K562 (cell line): ENCODE results near the gene MARVELD1. TPM values are rescaled to one million over a fixed set of nuclear protein-coding genes. Genes with fewer than 3 reads are reported as not detected.

Experiments
- HDAC6 ChIP-seq: IDR thresholded peaks from 2 replicates; pipeline ENCODE4 v1.6.1; 2012; ENCODE audit warnings: low read depth, mild to moderate bottlenecking, control low read depth, inconsistent platforms, low read length, moderate library complexity
- HNRNPUL1 ChIP-seq: fragments of 200-400 bp; formaldehyde crosslinking; IDR thresholded peaks from 2 replicates; pipeline ENCODE4 v1.6.1; 2017; ENCODE audit warnings: low read length
- KLF16 ChIP-seq: IDR thresholded peaks from 2 replicates; pipeline ENCODE4 v1.6.1; 2016; ENCODE audit warnings: antibody characterized with exemption
- NEUROD1 ChIP-seq: fragments of 150-350 bp; IDR thresholded peaks from 2 replicates; pipeline ENCODE4 v1.6.1; 2014; ENCODE audit warnings: borderline replicate concordance, low read length, low read depth; ENCODE audit not compliant: partially characterized antibody
- NFYB ChIP-seq: IDR thresholded peaks from 2 replicates; pipeline ENCODE4 v1.6.1; 2011; ENCODE audit warnings: mild to moderate bottlenecking, moderate library complexity; ENCODE audit not compliant: insufficient read length; ENCODE audit errors: extremely low read depth
- NR4A1 ChIP-seq, 2 experiments: fragments of 250-450 bp in 1 of 2; fragments of 450-650 bp in 1 of 2; sonication (Bioruptor Pico) in 1 of 2; IDR thresholded peaks; 2 replicates each; pipeline versions ENCODE4 v1.4.0 to v1.6.1; 2016 to 2020; ENCODE audit warnings: mild to moderate bottlenecking in 2 of 2, missing compliant biosample characterization in 1 of 2, missing genetic modification characterization in 1 of 2, moderate library complexity in 1 of 2
- ZNF280A ChIP-seq: fragments of 450-650 bp; IDR thresholded peaks from 2 replicates; pipeline ENCODE4 v1.6.1; 2018; ENCODE audit warnings: mild to moderate bottlenecking, low read depth; ENCODE audit not compliant: partially characterized antibody
- ZNF592 ChIP-seq: fragments of 450-650 bp; IDR thresholded peaks from 2 replicates; pipeline ENCODE4 v1.6.1; 2017; ENCODE audit warnings: antibody characterized with exemption, mild to moderate bottlenecking
- polyA plus RNA-seq, 8 experiments: library from polyadenylated mRNA; depleted of rRNA in 4 of 8; stranded (reverse) in 5 of 8; unstranded in 3 of 8; fragments of >200 nt; fragmentation: Nextera tagmentation in 2 of 8; fragmentation: Illumina TruSeq in 1 of 8; extraction: Ambion mirVana in 2 of 8; extraction: Trizol in 1 of 8; gene quantifications; 2 replicates each; pipeline versions ENCODE4 v1.2.1 to v1.2.3, GENCODE V29; 2011 to 2014; ENCODE audit warnings: inconsistent platforms in 1 of 8, missing spikeins in 1 of 8
- total RNA-seq, 7 experiments: library from RNA; depleted of rRNA in 6 of 7; stranded (reverse); fragments of >200 nt in 6 of 7; fragmentation: Illumina TruSeq in 2 of 7; extraction: Trizol in 2 of 7; gene quantifications; 2 replicates each; pipeline versions ENCODE4 v1.2.1 to v1.2.3, GENCODE V29; 2011 to 2021; ENCODE audit warnings: low replicate concordance in 1 of 7
- TF ChIP-seq, protein P1 (sequence below): fragments of 450-650 bp; formaldehyde crosslinking; IDR thresholded peaks from 2 replicates; pipeline ENCODE4 v1.4.0; 2022; ENCODE audit warnings: missing genetic modification characterization
- TF ChIP-seq, protein P2 (sequence below): fragments of 450-650 bp; conservative IDR thresholded peaks from 2 replicates; pipeline ENCODE4 v1.6.1; 2016; ENCODE audit warnings: missing genetic modification characterization, low read depth, mild to moderate bottlenecking, missing compliant biosample characterization, moderate library complexity
- TF ChIP-seq, protein P3 (sequence below): fragments of 450-650 bp; formaldehyde crosslinking; conservative IDR thresholded peaks from 2 replicates; pipeline ENCODE4 v1.4.0; 2022; ENCODE audit warnings: mild to moderate bottlenecking, missing genetic modification characterization

The MARVELD1 gene
- total and polyA plus RNA-seq, 9 of the 15 experiments (the other 6 are each of a cell fraction or from before 2014, with no cell fraction given): 2.7 to 12.5 (median 5.3) TPM

DNA sequence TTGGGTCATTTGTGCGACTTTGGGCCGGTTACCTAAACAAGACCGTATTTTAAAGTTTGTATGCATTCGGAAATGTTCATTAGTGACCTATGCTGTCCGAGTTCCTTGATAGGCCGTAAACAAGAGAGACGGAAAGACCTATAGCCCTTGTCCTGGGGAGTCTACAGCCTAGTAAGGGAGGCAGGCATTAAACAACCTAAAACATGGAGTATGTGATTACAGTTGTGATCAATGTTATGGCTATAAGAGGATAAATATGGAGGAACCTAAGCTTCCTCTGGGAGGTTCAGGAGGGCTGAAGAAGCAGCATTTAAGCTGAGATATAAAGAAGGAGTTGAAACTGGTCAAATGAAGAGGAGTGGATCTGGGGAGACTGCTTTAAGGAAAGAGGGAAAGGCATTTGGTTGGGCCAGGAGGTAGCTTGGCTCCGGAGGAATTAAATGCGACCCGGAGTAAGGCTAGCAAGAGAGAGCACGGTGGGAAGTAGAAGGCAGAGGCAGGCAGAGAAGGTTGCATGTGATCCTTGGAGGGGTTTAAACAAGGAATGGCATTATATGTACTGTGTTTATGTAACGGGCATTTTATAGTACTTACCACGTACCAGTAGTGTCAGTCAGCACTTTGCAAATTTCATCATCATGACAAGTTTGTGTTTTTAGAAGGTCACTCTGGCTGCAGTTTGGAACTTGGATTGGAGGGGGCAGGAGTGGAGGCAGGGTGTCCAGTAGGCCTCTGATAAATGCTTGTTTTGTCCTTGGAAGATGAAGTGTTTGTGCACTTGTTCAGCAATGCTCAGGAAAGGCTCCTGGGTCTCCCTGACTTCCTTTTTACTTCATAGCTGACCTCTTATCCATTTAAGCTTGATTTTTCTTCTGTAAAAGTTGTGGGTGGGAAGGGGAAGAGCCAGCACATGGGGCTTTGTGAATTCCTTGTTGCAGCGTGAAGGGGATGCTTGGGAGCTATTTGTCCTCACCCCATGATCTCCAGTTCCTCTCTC lies 25.4 kb upstream of the MARVELD1 start (continued):
- TF ChIP-seq ZNF592 (peak; percentile 37; the same call in 1 of the 2 replicates), KLF16 (no peak), ZNF280A (no peak), NEUROD1 (no peak), NR4A1 (CRISPR knock-in tag; IDR thresholded peaks at IDR 0.05) (no peak), NR4A1 (tag; IDR thresholded peaks at IDR 0.05) (peak; percentile 74; the same call in 1 of the 2 replicates), HNRNPUL1 (no peak), NFYB (no peak), HDAC6 (no peak)
- TF ChIP-seq, protein P1, sequence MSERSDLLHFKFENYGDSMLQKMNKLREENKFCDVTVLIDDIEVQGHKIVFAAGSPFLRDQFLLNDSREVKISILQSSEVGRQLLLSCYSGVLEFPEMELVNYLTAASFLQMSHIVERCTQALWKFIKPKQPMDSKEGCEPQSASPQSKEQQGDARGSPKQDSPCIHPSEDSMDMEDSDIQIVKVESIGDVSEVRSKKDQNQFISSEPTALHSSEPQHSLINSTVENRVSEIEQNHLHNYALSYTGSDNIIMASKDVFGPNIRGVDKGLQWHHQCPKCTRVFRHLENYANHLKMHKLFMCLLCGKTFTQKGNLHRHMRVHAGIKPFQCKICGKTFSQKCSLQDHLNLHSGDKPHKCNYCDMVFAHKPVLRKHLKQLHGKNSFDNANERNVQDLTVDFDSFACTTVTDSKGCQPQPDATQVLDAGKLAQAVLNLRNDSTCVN (CRISPR knock-in tag): no peak
- TF ChIP-seq, protein P2, sequence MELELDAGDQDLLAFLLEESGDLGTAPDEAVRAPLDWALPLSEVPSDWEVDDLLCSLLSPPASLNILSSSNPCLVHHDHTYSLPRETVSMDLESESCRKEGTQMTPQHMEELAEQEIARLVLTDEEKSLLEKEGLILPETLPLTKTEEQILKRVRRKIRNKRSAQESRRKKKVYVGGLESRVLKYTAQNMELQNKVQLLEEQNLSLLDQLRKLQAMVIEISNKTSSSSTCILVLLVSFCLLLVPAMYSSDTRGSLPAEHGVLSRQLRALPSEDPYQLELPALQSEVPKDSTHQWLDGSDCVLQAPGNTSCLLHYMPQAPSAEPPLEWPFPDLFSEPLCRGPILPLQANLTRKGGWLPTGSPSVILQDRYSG: peak; percentile 64; the same call in 1 of the 2 replicates
- TF ChIP-seq, protein P3, sequence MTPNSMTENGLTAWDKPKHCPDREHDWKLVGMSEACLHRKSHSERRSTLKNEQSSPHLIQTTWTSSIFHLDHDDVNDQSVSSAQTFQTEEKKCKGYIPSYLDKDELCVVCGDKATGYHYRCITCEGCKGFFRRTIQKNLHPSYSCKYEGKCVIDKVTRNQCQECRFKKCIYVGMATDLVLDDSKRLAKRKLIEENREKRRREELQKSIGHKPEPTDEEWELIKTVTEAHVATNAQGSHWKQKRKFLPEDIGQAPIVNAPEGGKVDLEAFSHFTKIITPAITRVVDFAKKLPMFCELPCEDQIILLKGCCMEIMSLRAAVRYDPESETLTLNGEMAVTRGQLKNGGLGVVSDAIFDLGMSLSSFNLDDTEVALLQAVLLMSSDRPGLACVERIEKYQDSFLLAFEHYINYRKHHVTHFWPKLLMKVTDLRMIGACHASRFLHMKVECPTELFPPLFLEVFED: no peak
